ENCODE results near the gene CNN2. TPM values are rescaled to one million over a fixed set of nuclear protein-coding genes. Genes with fewer than 3 reads are reported as not detected.

The CNN2 gene
- total and polyA plus RNA-seq, 2 of the 8 experiments (the other 6 are each of a cell fraction or from before 2014, with no cell fraction given), result 189 to 551 TPM

- Histone ChIP-seq H3K4ac (replicated peaks; ENCODE audit: insufficient read length, low read depth, low read length) (no peak overlapping the region), H3K4me3 (ENCODE audit: extremely low read depth in 1 of 4, insufficient read depth in 2 of 4, low read depth in 3 of 4, low read length in 4 of 4) (peak overlapping the region; percentile 11 to 65 (median 35); a peak in 6 of 8 replicates), H3K79me1 (ENCODE audit: low read depth, low read length) (no peaks in the 10 kb centered on the region), H3K4me1 (replicated peaks in 1 of 4; ENCODE audit: control insufficient read depth in 3 of 4, insufficient read depth in 4 of 4, low read length in 3 of 4) (peaks cover 0 to 10% (median 9%) of the 10 kb centered on the region in 4 experiments; a peak in 6 of 7 replicates), H2BK120ac (replicated peaks; ENCODE audit: low read depth, low read length) (no peak overlapping the region), H4K91ac (replicated peaks; ENCODE audit: insufficient read length, low read length) (no peak overlapping the region), H2AFZ (ENCODE audit: low read length) (no peak overlapping the region), H3K79me2 (ENCODE audit: control insufficient read depth in 1 of 2, insufficient read depth in 2 of 2, low read length in 2 of 2) (no peaks in the 10 kb centered on the region), H3K23me2 (ENCODE audit: low read depth, low read length) (peaks cover 10% of the 10 kb centered on the region), H2BK15ac (ENCODE audit: low read length) (no peak overlapping the region), H2BK20ac (ENCODE audit: low read length) (no peak overlapping the region), H3K27me3 (replicated peaks in 1 of 4; ENCODE audit: control insufficient read depth in 3 of 4, extremely low read depth in 1 of 4, insufficient read depth in 3 of 4, low read length in 3 of 4) (no peaks in the 10 kb centered on the region), H3K36me3 (ENCODE audit: control insufficient read depth in 2 of 4, insufficient read depth in 4 of 4, low read length in 3 of 4) (peaks cover 11 to 19% (median 17%) of the 10 kb centered on the region in 4 experiments), H3K14ac (ENCODE audit: insufficient read length) (no peak overlapping the region), H3K56ac (replicated peaks; ENCODE audit: insufficient read length, low read depth, low read length) (no peak overlapping the region), H2BK12ac (ENCODE audit: low read depth, low read length) (no peak overlapping the region), H4K20me1 (replicated peaks in 1 of 2; ENCODE audit: control insufficient read depth in 1 of 2, insufficient read depth in 2 of 2, low read length in 2 of 2) (peaks cover 0 to 12% of the 10 kb centered on the region in 2 experiments), H4K8ac (ENCODE audit: extremely low read depth, insufficient read depth, low read length) (no peak overlapping the region), H3K23ac (ENCODE audit: insufficient read length) (no peak overlapping the region), H3K4me2 (ENCODE audit: insufficient read depth in 1 of 2, low read depth in 2 of 2, low read length in 2 of 2) (peak overlapping the region; percentile 64 to 90), H2AK5ac (ENCODE audit: low read depth, low read length) (no peak overlapping the region), H3K9me3 (ENCODE audit: insufficient read depth in 2 of 2, low read depth in 1 of 2, low read length in 1 of 2) (no peaks in the 10 kb centered on the region), H3K27ac (ENCODE audit: low read depth, low read length) (0 out of 2 replicates have a peak overlapping the region, but pooled peaks have one; percentile 9), H3K9ac (replicated peaks in 1 of 4; ENCODE audit: extremely low read depth in 1 of 4, low read depth in 3 of 4, low read length in 3 of 4) (no peak overlapping the region; a peak in 1 of 7 replicates), H4K5ac (ENCODE audit: insufficient read length, low read depth, low read length) (no peak overlapping the region), H3K18ac (ENCODE audit: extremely low read depth, low read length) (no peak overlapping the region), H2BK5ac (ENCODE audit: low read depth, low read length) (peak overlapping the region; percentile 60; the same call in 1 of the 2 replicates)
- no peak for FAIRE-seq
- 77% methylated on average over 22 of the region's 22 CpGs; no CpG with 5 or more reads in 1 of the 2 experiments for WGBS, 2 experiments (ENCODE audit: extremely low coverage in 1 of 2, insufficient coverage in 1 of 2, insufficient read length in 1 of 2, insufficient replicate concordance in 2 of 2, low coverage in 1 of 2, low lambda C conversion rate in 2 of 2, missing lambda C conversion rate in 1 of 2)
- CTCF ChIA-PET (ENCODE audit: partially characterized antibody), result interaction anchor here (0.8 to 4.8 kb wide), 10 partner anchors 9 to 223 kb away, joined by 3 to 27 read pairs (median 4); partner anchors contain the start of gene ARHGAP45
- peak in 1 of 2 experiments; percentile 63 for DNase-seq (ENCODE audit: low read depth in 1 of 2, low spot score in 2 of 2)
- POLR2A ChIA-PET (ENCODE audit: partially characterized antibody), result interaction anchor here (0.8 to 16.4 kb wide), 23 partner anchors 9 to 401 kb away, joined by 3 to 509 read pairs (median 6); partner anchors contain the start of genes ARHGAP45, CIRBP, CNN2 and GPX4
- TF ChIP-seq POLR2AphosphoS5 (IDR thresholded peaks at IDR 0.05; ENCODE audit: low read depth, low read length) (peak; percentile 81), ASH2L (IDR thresholded peaks at IDR 0.05; ENCODE audit: low read length) (peak; percentile 24)
These were observed 12.7 kb downstream of the CNN2 start for GRCh38 chr19:1038978-1039645.

Measured in H1 (cell line).